NK-92 (cell line): Measurements from ENCODE around the gene BICD2.
A peak's percentile ranks its signal among the peaks of the same experiment; 100 is the strongest.
"Not testable (repeated sequence)": the region's sequence is repeated elsewhere in the genome, so short reads cannot be mapped to it uniquely, and the experiment has no call there.

Experiments
- DNase-seq: peaks from one replicate; lab custom pipeline; 2025; ENCODE audit not compliant: unreplicated experiment; lab: John Stamatoyannopoulos, UW

BICD2 gene

GRCh38 chr9:92771309-92771708 is 6.7 kb upstream of the BICD2 start:
- no peak for DNase-seq

DNA sequence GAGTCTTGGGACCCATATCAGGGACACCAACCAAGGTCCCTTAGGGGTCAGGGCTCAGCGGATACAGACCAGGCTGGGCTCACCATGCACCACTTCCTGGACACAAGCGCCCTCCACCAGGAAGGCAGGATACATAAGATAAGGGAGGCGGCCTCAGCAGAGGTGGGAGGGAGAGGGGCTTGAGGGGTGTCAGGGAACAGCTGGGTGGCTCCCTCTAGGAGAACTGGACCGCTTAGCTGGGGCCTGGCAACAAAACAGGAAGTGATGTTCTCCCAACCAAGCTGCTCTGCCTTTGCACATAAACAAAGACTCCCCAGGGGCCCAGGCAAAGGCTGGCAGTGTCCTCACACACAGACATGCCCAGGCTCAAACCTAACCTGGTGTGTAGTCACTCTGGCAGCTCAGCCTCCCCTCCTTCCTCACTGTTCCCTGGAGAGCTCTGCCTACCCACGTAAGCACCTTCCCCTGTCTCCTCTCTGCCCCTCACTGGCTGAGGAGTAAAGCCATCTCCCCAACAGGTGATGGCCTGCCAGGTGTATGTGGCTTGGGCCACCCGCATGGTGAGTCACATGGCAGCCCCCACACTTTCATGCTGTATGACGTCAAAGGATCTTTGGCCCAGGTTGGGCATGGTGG is 5.8 kb upstream of the BICD2 start:
- DNase-seq = no peak

DNA sequence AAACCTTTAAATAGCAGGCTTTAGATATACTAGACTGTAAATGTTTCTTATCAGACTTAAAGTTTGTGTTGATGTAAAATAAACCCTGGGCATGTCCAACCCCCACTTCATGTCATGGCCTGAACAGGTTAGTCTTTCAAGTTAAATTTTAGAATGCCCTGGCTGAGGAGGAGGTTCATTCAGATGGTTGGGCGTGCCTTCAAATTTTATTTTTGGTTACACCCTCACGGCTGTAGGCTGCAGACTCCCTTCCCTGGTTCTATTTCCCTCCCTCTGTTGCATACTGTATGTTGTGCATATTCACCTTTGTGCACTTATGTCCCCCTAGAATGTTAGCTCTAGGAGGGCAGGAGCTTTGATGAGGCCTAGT is 5.3 kb upstream of the BICD2 start:
- DNase-seq = no peak

GRCh38 chr9:92769286-92769685 is 4.7 kb upstream of the BICD2 start:
- DNase-seq = no peak

- not testable (repeated sequence) for DNase-seq
Measured at GRCh38 chr9:92768816-92769215, 4.2 kb upstream of the BICD2 start.

DNA sequence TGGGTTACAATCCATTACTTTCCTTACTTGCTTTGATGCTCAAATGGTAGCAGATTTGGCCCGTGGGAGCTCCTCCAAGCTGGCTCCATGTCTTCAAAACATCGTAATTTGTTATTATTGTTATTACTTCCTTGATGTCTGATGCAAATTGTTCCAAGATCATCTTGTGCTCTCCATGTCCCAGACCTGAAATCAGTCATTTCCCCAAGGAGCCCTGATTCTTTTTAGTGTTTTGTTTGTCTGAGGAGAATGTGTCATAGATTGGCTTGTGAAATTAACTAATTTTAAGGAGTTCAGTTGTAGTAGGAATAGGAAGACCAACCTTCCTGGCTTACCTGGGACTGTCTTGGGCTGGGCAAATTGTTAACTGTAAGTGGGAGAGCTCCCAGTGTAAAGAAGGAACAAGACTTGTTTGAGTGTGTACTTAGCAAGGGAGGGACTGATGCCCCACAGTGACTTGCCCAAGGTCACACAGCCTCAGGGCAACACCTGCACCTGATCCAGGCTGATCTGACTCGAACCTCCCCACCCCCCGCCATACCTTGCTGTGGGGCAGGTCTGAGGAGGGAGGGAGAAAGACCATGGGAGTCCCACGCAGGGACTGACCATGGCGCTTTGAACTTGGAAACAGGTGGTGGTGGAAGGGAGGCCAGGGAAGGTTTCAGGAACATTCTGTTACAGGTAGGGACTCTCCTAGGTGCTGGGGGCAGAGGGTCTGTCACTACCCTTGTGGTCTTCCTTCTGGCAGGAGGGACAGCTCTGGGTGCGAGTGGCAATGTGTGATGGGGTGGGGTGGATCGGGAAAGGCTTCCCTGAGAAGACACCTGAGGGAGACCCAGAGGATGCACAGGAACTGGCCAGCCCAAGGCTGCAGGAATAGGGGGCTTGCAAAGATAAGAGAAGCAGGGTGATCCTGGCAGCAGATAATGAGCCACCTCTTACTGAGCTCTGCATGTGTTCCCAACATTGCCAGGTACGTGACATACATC is 2.7 kb upstream of the BICD2 start:
- no peak for DNase-seq

DNA sequence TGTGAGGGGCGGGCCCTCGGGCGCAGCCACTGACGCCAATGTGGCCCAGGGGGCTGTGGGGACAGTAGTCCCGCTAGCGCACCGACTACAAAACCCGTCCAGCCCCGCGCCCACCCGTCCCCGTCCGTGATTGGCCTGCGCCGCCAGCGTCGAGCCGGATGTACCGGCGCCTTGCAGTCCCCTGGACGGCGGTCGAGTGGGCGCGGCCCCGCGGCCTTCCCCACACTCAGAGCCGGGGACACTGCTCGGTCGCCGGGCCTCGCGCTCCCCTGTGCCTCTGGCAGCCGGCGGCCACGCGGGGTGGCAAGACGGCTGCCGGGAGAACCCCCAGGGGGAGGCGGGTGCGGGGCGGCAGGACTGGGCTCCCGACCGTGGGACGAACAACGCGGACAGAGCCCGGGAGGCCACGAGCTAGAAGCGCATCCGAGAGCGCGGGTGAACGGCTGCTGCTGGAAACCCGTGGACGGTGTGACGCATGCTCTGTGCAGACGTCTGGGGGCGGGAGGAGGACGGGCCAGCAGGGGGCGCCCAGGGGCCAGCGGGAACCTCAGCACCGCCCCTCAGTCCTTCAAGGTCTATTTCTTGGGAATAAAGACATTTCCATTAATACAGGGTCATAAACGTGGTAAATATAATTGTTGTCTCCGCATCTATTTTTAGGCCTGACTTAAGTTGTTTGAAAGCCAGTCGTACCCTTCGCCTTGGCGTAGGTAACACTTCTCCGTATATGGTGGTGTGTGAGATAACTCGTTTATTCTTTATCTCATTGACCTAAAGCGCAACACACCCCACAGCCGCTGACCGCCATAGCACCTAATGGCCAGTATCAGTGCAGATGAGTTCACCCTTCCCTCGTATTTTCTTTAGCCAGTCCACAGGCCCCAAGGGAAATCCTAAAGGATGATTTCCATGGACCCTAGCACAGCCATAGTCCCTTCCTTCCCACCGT is 629 bp upstream of the BICD2 start:
- peak; percentile 88 for DNase-seq

DNA sequence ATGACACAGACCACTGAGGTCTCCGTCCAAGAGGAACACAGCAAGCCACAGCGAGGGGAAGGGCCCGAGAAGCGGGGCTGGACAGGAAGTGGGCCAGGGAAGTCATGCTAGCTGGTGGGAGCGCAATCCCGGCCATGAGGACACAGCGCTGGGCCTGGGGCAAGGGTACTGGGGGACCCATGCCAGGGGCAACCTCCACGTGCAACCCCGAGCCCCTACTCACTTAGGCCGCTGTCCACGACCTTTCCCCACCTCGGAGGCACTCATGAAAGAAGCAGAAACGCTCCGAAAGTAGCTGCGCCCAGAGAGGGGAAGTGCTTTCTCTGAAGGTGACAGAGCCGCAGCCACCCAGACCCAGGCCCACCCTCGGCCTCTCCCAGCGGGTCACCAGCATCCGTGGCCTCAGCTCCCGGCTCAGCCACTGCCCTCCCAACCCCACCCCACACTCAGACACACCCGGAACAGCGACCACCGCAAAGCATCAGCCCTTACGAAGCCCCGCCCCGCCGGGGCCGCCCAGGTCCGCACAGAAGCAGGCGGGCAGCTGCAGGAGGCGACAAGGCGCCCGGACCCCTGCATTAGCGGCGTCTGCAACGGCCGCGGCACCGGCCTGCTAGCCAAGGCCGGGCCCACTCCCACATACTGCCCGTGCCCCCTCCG is 782 bp downstream of the BICD2 start:
- no peak for DNase-seq

DNA sequence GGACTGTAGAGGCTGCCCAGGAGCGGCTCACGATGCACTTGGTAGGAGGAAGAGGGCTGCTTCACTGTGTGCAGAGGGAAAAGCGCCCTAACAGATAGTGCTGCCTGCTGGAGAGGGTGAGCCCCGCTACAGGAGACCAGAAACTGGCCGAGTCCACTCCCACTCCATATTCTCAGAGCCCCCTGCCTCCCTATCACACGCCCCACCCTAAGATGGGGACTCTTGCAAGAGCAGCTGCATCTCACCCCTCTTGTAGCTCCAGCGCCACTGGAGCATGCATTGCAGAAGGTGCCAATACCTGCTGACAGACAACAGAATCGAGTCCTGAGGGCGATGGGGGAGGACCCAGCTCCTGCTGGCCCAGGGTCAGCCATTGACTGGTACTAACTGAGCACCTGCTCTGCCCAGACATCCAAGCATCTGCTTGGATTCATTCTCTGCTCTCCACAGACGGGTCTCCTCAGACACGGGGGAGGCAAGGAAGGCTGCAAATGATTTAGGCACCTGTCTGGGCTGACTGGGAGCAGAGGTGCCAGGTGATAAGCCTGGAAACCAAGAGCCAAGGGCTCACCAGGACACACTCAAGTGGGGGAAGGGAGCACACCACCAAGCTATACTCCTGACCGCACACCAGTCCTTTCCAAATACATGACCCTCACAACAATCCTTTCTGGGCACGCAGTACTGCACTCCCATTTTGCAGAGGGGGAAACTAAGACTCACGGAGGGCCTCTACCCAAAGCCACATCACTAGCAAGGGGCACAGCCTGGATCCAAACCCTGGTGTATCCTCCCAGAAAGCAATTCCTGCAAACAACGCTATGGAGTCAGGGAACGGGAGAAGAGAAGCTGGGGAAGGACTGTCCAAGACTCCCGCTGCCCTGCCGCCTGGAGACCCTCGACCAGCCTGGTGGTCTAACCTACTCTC is 1.6 kb downstream of the BICD2 start:
- no peak for DNase-seq

GRCh38 chr9:92762196-92762595 is 2.4 kb downstream of the BICD2 start:
- DNase-seq = no peak

DNA sequence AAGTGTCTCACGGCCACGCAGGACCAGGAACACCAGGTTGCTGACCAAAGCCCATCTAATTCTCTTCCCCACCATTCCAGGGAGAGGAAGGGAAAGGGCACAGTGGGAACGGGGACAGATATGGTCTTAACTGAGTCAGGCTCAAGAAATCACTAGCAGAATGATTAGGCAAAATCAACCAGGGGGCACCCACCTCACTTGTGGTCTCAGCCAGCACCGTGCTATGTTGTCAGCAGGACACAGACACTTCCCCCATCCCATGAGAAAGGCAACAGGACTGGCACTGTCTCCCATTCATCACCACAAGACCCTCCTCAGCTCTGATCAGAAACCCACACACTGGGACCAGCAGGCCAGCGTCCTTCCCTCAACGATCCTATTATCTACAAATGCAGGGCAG is 2.9 kb downstream of the BICD2 start:
- DNase-seq = no peak

GRCh38 chr9:92760494-92760893 is 4.1 kb downstream of the BICD2 start:
- DNase-seq = no peak

- no peak for DNase-seq
Measured at GRCh38 chr9:92760070-92760469, 4.6 kb downstream of the BICD2 start.

- no peak for DNase-seq
Measured at GRCh38 chr9:92759446-92759845, 5.2 kb downstream of the BICD2 start.

DNA sequence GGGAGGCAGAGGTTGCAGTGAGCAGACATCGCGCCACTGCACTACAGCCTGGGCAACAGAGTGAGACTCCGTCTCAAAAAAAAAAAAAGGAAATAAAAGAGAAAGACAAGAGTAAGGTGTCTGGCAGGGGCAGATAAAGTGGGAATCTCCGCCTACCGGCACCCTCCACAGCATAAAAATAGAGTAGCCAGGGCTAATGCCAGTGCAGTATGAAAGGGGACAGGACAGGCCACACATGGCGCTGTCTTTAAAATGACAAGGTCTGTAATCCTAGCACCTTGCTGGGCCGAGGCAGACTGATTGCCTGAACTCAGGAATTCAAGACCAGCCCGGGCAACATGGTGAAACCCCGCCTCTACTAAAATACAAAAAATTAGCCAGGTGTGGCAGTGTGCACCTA is 7.8 kb downstream of the BICD2 start:
- DNase-seq = no peak

- no peak for DNase-seq
Measured at GRCh38 chr9:92754091-92754745, 10.4 kb downstream of the BICD2 start.

- no peak for DNase-seq
Measured at GRCh38 chr9:92752812-92753404, 11.7 kb downstream of the BICD2 start.

GRCh38 chr9:92749934-92750315 is 14.7 kb downstream of the BICD2 start:
- no peak for DNase-seq
